ENCODE results near the gene DNAAF1. TPM values are rescaled to one million over a fixed set of nuclear protein-coding genes. Genes with fewer than 3 reads are reported as not detected.

The DNAAF1 gene
- total RNA-seq, 1 donor = under 0.01 TPM

DNA sequence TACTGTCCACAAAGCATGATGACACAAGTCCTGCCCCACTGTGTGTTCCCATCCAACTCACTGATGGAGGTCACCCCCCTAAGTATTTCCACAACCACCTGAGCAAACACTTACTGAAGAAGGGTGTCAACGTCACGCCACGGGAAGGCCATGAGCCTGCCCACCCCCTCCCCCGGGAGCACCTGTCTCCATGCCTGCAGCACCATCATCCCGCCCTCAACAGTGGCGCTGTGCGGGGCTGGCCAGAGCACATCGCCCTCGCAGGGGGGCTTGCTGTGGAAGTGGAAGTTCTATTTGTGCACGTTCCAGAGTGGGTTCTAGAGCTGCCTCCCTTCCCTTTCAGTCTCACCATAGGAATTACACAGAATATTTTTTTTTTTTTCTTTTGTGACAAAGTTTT, 24.1 kb upstream of the DNAAF1 start:
- no peak for DNase-seq (ENCODE audit: low read depth in 2 of 3, low spot score in 2 of 3)

DNA sequence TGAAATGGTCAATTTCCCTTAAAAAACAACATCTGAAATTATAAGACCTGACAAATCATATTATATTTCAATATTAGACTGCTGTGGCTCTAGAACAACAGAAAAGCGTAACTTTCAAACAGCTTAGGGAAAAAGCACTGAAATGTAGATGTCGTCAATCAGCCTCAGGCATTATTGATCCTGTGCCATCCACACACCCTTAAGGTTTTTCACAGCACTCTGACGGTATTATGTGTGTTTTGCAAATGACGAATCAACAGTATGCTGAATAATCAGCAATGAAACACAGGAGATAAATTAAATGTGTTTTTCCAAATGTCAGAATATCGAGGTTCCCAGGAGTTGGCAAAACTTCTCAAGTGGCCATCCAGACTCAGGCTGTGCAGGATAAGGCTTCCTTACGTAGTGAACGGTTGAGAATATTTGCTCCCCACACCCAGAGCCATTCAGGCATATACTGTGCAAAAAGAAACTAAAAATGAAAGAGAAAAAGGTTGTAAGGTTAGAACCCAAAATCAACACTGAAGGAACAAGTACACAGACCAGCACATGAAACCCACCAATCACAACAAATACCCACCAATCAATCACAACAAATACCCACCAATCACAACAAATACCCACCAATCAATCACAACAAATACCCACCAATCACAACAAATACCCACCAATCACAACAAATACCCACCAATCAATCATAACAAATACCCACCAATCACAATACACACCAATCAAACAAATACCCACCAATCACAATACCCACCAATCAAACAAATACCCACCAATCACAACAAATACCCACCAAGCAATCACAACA, 20.6 kb upstream of the DNAAF1 start:
- no peak for DNase-seq (ENCODE audit: low read depth in 2 of 3, low spot score in 2 of 3)

DNA sequence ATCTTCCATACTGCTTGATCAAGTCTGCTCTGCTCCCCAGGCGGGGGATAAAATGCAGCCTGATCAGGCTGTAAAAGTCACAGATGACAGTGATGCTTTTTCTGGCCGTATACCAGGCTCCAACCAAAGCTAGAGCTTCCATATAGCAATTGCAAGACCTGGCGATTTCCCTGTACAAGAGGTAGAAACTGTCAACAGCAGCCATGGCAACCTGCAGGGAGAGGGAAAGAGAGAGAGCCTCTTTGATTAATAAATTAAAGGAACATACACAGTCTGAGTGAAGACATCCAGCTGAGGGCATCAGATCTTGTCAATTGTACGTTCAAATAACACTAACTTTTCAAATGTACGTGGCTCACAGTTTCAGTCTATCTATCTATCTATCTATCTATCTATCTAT, 14.0 kb upstream of the DNAAF1 start:
- DNase-seq (ENCODE audit: low read depth in 2 of 3, low spot score in 2 of 3) = no peak

GRCh38 chr16:84132527-84133285, 12.4 kb upstream of the DNAAF1 start:
- no peak for DNase-seq (ENCODE audit: low read depth in 2 of 3, low spot score in 2 of 3)

DNA sequence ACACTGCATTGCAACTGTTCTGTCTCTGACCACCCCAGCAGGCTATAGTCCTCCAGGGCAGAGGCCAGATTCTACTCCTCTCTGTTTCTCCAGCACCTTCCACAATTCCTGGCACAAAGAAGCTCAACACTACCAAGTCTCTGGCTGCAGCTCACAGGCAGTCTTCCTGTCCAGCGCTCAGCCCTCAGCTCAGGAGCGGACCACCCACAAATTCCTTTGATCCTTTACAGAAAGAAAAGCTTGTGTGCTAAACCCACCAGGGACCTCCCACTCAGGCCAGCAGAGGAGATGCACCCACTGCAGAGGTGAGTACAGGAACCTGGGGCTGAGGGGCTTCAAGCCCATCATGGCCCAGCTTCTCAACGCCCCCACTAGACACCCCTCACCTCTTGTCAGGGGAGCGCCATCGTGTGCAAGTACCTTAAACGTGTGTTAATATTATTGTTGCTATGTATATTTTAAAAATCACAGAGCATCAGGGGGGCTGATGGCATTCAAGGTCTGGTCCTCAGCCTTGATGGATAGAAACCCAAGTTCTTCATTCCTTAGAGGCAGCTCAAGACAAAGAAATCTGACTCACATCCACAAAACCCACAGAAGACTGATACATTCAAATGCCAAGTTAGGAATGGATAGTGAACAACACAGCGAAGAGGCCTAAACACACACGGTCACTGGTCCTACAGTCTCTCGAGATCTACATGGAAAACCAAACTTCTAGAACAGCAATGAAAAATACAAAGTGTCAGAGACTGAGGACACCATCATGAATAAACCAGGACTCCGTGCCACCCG, 8.6 kb upstream of the DNAAF1 start:
- no peak for DNase-seq (ENCODE audit: low read depth in 2 of 3, low spot score in 2 of 3)

- DNase-seq (ENCODE audit: low read depth in 2 of 3, low spot score in 2 of 3) = no peak
Measured at GRCh38 chr16:84137287-84137686, 7.8 kb upstream of the DNAAF1 start.

DNA sequence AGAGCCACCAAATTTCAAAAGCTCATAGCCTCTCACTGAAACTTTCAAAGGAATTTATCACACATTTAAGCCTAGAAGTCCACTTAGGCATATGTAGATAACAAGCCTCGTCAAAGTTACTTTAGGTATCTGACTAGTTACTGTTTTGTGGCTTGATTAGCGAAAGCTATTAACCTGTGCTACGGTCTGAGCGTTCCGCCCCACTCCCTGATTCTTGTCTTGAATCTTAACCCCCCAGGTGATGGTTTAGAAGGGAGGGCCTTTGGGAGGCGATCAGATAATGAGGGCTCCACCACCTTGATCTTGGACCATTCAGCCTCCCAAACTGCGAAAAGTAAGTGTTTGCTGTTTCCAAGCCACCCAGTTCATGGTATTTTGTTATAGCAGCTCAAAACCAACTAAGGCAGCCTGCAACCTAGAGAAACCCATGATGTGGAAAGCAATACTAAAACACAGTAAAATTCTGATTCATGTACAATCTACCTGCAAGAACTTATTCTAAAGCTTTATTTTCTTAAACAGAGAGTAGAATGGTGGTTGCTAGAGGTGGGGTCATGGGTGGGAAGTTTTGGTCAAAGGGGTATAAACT, 7.2 kb upstream of the DNAAF1 start:
- no peak for DNase-seq (ENCODE audit: low read depth in 2 of 3, low spot score in 2 of 3)

- DNase-seq (ENCODE audit: low read depth in 2 of 3, low spot score in 2 of 3) = no peak
Measured at GRCh38 chr16:84138500-84138823, 6.6 kb upstream of the DNAAF1 start.

DNA sequence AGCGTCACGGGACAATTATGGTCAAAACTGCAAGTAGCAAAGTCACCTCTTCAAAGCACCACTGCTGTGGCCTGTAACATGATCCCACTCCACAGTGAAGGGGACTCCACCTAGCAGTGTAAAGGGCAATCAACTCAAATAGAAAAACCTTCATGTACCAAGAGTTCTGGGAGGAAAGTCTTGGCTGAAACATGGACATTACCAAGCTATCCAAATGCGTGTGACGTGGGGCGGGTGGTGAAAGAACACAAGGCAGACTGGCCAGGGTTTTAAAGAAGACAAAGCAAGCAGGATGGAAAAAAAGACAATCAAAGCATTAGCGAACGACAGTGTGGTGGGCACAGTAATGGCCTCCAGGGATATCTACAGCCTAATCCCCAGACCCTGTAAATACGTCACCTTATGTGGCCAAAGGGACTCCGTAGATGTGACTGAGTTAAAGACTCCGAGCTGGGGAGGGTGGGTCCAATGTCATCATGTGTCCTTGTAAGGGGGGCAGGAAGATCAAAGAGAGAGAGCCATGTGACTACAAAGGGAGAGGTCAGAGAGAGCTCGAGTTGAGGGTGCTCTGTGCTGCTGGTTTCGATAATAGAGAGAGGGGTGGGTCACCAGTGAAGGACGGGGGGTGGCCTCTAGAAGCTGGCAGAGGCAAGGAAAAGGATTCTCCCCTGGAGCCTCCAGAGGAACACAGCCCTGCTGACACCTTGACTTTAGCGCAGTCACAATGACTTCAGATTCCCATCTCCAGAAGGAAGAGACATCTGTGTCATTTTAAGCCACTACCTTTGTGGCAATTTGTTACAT, 6.1 kb upstream of the DNAAF1 start:
- no peak for DNase-seq (ENCODE audit: low read depth in 2 of 3, low spot score in 2 of 3)

- no peak for DNase-seq (ENCODE audit: low read depth in 2 of 3, low spot score in 2 of 3)
Measured at GRCh38 chr16:84139628-84140258, 5.4 kb upstream of the DNAAF1 start.

GRCh38 chr16:84141143-84141670, 3.9 kb upstream of the DNAAF1 start:
- DNase-seq (ENCODE audit: low read depth in 2 of 3, low spot score in 2 of 3) = peak in 2 of 3 donors; percentile 37 to 54

DNA sequence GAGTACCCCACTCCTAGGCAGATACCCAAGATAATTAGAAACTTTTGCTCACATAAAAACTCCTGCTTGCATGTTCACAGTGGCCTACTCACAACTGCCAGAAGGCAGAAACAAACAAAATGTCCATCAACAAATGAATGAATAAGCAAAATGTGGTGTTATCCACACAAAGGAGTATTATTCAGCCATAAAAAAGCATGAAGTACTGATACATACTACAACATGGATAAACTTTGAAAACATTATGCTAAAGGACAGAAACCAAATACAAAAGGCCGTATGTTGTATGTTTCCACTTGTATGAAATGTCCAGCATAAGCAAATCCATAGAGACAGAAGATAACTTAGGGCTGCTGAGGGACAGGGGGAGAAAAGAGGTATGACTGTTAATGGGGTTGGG, 2.0 kb upstream of the DNAAF1 start:
- DNase-seq (ENCODE audit: low read depth in 2 of 3, low spot score in 2 of 3) = no peak

DNA sequence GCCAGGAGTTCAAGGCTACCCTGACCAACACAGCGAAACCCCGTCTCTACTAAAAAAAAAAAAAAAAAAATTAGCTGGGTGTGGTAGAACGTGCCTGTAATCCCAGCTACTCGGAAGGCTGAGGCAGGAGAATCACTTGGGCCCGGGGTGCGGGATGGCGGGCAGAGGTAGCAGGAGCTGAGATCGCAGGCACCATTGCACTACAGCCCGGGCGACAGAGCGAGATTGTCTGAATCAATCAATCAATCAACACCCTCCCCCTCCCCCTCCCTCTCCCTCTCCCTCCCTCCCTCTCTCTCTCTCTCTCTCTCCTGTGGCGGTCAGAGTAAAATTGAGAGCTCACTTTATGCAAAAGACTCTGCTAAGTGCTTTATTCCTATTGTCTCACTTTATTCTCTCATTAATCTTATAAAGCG, 1.3 kb upstream of the DNAAF1 start:
- no peak for DNase-seq (ENCODE audit: low read depth in 2 of 3, low spot score in 2 of 3)

DNA sequence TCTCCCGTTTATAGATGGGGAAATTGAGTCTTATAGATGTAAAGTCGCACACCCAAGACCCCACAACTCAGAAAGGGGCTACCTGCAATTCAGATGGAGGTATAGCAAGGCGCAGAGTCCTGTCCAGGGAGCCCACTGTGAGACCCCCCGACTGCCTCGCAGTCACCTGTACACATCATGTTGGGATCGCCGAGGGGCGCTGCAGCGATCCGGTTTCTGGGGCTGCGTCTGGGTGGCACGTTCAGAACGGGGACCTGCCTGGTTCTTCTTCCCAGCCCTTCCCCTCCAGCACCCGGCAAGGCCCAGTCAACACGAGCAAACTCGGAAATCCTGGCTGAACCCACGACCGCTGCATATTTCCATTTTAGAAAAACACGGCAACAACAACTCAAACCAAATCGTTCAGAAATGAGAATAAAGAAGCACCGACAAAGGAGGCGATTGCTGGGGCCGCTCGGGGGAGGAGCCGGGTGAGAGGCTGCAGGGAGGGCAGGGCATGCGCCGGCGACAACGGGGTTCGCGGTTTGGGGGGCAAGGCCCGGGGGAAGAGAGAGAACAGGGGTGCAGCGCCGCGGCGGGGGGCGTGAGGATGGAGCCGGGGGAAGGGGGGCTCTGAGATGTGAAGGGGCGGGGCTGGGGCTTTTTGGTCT, 774 bp upstream of the DNAAF1 start:
- peak; percentile 16 to 42 (median 27) for DNase-seq (ENCODE audit: low read depth in 2 of 3, low spot score in 2 of 3)

DNA sequence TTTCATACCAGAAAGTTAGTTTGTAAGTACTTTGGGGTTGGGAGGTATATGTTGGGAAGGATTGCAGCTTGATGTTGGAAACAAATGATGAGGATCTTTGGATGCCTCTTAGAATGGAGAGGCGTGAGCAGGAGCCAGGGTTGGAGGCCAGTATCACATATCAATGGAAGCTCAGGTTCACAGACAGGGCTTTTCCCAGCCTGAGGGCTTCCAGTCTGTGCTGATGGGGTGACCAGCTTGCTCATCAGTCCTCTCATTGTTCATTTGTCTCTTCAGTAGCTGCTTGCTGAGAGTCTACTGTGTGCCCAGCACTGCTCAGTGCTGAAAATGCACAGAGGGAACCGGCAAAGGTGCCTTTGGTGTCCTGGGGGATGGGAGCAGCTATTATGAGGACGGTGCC, 5.8 kb downstream of the DNAAF1 start:
- no peak for DNase-seq (ENCODE audit: low read depth in 2 of 3, low spot score in 2 of 3)

DNA sequence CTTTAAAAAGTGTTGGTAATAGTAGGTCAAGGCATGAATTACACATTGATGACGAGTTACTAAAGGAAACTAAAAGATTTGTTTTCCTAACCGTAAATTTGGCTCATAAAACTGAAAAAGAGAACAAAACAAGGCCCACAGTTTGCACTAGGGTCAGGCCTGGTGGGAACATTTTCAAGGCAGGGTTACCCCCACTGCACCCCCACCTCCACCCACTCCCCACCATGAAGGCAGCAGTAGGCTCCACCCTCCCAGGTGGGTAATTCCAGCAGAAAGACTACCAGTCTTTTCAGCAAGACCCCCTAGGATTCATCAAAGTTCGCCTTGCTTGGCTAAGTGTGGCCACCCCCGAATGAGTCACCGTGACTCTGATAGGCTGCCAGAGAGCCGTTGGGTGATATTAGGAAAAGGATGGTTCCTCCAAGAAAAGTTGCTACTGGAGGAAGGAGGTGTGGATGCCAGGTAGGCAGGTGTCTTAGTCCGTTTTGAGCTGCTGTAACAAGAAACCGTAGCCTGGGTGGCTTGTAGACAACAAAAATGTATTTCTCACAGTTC, 8.6 kb downstream of the DNAAF1 start:
- DNase-seq (ENCODE audit: low read depth in 2 of 3, low spot score in 2 of 3) = no peak

- DNase-seq (ENCODE audit: low read depth in 2 of 3, low spot score in 2 of 3) = no peak
Measured at GRCh38 chr16:84155226-84155625, 10.1 kb downstream of the DNAAF1 start.

- no peak for DNase-seq (ENCODE audit: low read depth in 2 of 3, low spot score in 2 of 3)
Measured at GRCh38 chr16:84155771-84156170, 10.7 kb downstream of the DNAAF1 start.

GRCh38 chr16:84156342-84156784, 11.3 kb downstream of the DNAAF1 start:
- peak in 1 of 3 donors; percentile 20 for DNase-seq (ENCODE audit: low read depth in 2 of 3, low spot score in 2 of 3)

All from hematopoietic multipotent progenitor cell (in vitro differentiated cells).